ENCODE data around the gene CCDC14. TPM values are rescaled to one million over a fixed set of nuclear protein-coding genes. Genes with fewer than 3 reads are reported as not detected.

CCDC14 gene
- total RNA-seq, 4 donors from 2014 or later, result 3.9 to 16.7 (median 6.4) TPM

GRCh38 chr3:123878807-123879206, 82.2 kb downstream of the CCDC14 start:
- Histone ChIP-seq H3K4me3 (no peak overlapping the region), H3K27me3 (no peaks in the 10 kb centered on the region), H3K27ac (no peak overlapping the region), H3K36me3 (no peaks in the 10 kb centered on the region), H3K9me3 (no peaks in the 10 kb centered on the region), H3K4me1 (peaks cover 0 to 4% of the 10 kb centered on the region in 2 donors)
- TF ChIP-seq, protein P1, sequence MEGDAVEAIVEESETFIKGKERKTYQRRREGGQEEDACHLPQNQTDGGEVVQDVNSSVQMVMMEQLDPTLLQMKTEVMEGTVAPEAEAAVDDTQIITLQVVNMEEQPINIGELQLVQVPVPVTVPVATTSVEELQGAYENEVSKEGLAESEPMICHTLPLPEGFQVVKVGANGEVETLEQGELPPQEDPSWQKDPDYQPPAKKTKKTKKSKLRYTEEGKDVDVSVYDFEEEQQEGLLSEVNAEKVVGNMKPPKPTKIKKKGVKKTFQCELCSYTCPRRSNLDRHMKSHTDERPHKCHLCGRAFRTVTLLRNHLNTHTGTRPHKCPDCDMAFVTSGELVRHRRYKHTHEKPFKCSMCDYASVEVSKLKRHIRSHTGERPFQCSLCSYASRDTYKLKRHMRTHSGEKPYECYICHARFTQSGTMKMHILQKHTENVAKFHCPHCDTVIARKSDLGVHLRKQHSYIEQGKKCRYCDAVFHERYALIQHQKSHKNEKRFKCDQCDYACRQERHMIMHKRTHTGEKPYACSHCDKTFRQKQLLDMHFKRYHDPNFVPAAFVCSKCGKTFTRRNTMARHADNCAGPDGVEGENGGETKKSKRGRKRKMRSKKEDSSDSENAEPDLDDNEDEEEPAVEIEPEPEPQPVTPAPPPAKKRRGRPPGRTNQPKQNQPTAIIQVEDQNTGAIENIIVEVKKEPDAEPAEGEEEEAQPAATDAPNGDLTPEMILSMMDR (IDR thresholded peaks at IDR 0.05 in 4 of 5, conservative IDR thresholded peaks at IDR 0.05 in 1 of 5), result no peak
- TF ChIP-seq POLR2A (IDR thresholded peaks at IDR 0.05), result no peak
- DNase-seq, result no peak
- intact Hi-C loops (cut with DNase I; ENCODE audit: low total_unique reads) (no loop called here), in situ Hi-C loops (cut with MboI; ENCODE audit: low sequenced_read_pairs in 4 of 4) (no loop called here)
- no peak for ATAC-seq

DNA sequence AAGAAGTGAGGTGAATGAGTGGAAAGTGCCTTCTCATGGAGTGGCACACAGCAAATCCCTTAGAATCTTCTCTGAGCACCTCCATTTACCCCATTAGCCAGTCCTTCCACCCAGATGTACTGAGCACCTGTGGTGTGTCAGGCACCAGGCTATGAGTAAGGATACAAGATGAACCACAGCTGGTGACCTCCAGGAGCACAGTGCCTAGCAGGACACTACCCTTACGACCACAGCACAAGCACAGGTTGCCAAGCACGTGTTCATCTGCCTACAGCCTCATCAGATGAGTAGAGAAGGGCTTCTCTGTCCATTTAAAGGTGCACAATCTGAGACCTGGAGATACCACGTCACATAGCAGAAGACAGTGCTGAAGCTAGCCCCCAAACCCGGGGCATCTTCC, 83.1 kb downstream of the CCDC14 start:
- Histone ChIP-seq H3K27me3 (no peaks in the 10 kb centered on the region), H3K4me3 (no peak overlapping the region), H3K36me3 (no peaks in the 10 kb centered on the region), H3K9me3 (no peaks in the 10 kb centered on the region), H3K4me1 (no peaks in the 10 kb centered on the region), H3K27ac (no peak overlapping the region)
- in situ Hi-C loops (cut with MboI; ENCODE audit: low sequenced_read_pairs in 4 of 4), result no loop called here
- TF ChIP-seq, protein P1 (IDR thresholded peaks at IDR 0.05 in 4 of 5, conservative IDR thresholded peaks at IDR 0.05 in 1 of 5), result no peak
- TF ChIP-seq POLR2A (IDR thresholded peaks at IDR 0.05), result no peak
- intact Hi-C loops (cut with DNase I; ENCODE audit: low total_unique reads), result no loop called here
- no peak for DNase-seq
- ATAC-seq, result no peak

DNA sequence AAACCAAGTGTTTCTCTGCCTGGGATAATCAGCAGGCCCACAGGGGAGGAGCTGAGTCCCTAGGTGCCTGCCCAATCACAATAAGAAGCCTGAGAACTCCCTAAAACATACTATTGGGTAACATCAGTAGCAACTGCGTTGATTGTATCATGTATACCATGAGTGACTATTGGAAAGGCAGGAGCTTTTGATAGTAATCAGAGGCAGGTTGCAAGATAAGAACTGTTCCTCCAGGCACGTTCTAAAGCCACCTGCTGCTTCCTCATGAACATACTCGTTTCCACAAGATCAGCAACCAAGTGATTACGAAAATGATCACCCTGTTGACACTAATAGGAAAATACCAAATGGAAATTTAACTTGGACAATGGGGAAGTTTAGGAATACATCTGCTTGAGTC, 83.6 kb downstream of the CCDC14 start:
- no peaks in the 10 kb centered on the region for H3K9me3 ChIP-seq
- DNase-seq, result no peak
- no peak overlapping the region for H3K27ac ChIP-seq
- in situ Hi-C loops (cut with MboI; ENCODE audit: low sequenced_read_pairs in 4 of 4) (no loop called here), intact Hi-C loops (cut with DNase I; ENCODE audit: low total_unique reads) (no loop called here)
- TF ChIP-seq, protein P1 (IDR thresholded peaks at IDR 0.05 in 4 of 5, conservative IDR thresholded peaks at IDR 0.05 in 1 of 5), result no peak
- no peak for TF ChIP-seq POLR2A (IDR thresholded peaks at IDR 0.05)
- H3K36me3 ChIP-seq, result no peaks in the 10 kb centered on the region
- no peaks in the 10 kb centered on the region for H3K4me1 ChIP-seq
- ATAC-seq, result no peak
- no peak overlapping the region for H3K4me3 ChIP-seq
- no peaks in the 10 kb centered on the region for H3K27me3 ChIP-seq

GRCh38 chr3:123876858-123877257, 84.2 kb downstream of the CCDC14 start:
- no peaks in the 10 kb centered on the region for H3K9me3 ChIP-seq

More at GRCh38 chr3:123876858-123877257, 84.2 kb downstream of the CCDC14 start:
- TF ChIP-seq, protein P1 (IDR thresholded peaks at IDR 0.05 in 4 of 5, conservative IDR thresholded peaks at IDR 0.05 in 1 of 5), result no peak
- TF ChIP-seq POLR2A (IDR thresholded peaks at IDR 0.05), result no peak
- no peak for DNase-seq
- H3K27ac ChIP-seq, result no peak overlapping the region
- no peaks in the 10 kb centered on the region for H3K27me3 ChIP-seq
- in situ Hi-C loops (cut with MboI; ENCODE audit: low sequenced_read_pairs in 4 of 4) (no loop called here), intact Hi-C loops (cut with DNase I; ENCODE audit: low total_unique reads) (no loop called here)
- H3K4me1 ChIP-seq, result no peaks in the 10 kb centered on the region
- H3K4me3 ChIP-seq, result no peak overlapping the region
- H3K36me3 ChIP-seq, result no peaks in the 10 kb centered on the region
- ATAC-seq, result no peak

All from gastrocnemius medialis (tissue), 4 donors.